NCI-H510A (cell line): ENCODE data around the gene NMT2.
A peak's percentile ranks its signal among the peaks of the same experiment; 100 is the strongest.
"Not testable (repeated sequence)": the region's sequence is repeated elsewhere in the genome, so short reads cannot be mapped to it uniquely, and the experiment has no call there.

ENCODE experiments used
- DNase-seq: peaks from one replicate; lab custom pipeline; 2025; lab: John Stamatoyannopoulos, UW

The NMT2 gene

GRCh38 chr10:15168291-15168785 is at the start of gene NMT2:
TSS of gene NMT2 (minus strand) at chr10:15168693. CDS start at chr10:15168612, 81 bp downstream.
- DNase-seq = peak; percentile 66

GRCh38 chr10:15216700-15217099 is 48.2 kb upstream of the NMT2 start:
- no peak for DNase-seq

GRCh38 chr10:15214237-15214636 is 45.7 kb upstream of the NMT2 start:
- no peak for DNase-seq

GRCh38 chr10:15213461-15213861 is 45.0 kb upstream of the NMT2 start:
- no peak for DNase-seq

GRCh38 chr10:15211464-15211979 is 43.0 kb upstream of the NMT2 start:
- DNase-seq = no peak

GRCh38 chr10:15210521-15210920 is 42.0 kb upstream of the NMT2 start:
- DNase-seq = no peak

GRCh38 chr10:15209827-15210509 is 41.5 kb upstream of the NMT2 start:
- DNase-seq = peak; percentile 34

- no peak for DNase-seq
Measured at GRCh38 chr10:15208221-15208620, 39.7 kb upstream of the NMT2 start.

- DNase-seq = not testable (repeated sequence)
Measured at GRCh38 chr10:15207410-15207809, 38.9 kb upstream of the NMT2 start.

- DNase-seq = no peak
Measured at GRCh38 chr10:15202639-15203038, 34.1 kb upstream of the NMT2 start.

- DNase-seq = not testable (repeated sequence)
Measured at GRCh38 chr10:15202301-15202621, 33.8 kb upstream of the NMT2 start.

- no peak for DNase-seq
Measured at GRCh38 chr10:15201589-15202300, 33.3 kb upstream of the NMT2 start.

- no peak for DNase-seq
Measured at GRCh38 chr10:15200626-15201025, 32.1 kb upstream of the NMT2 start.

GRCh38 chr10:15197911-15198310 is 29.4 kb upstream of the NMT2 start:
- no peak for DNase-seq

GRCh38 chr10:15197276-15197675 is 28.8 kb upstream of the NMT2 start:
- no peak for DNase-seq

GRCh38 chr10:15196021-15196834 is 27.7 kb upstream of the NMT2 start:
- no peak for DNase-seq

GRCh38 chr10:15189133-15189885 is 20.8 kb upstream of the NMT2 start:
- no peak for DNase-seq

GRCh38 chr10:15188603-15189002 is 20.1 kb upstream of the NMT2 start:
- no peak for DNase-seq

- no peak for DNase-seq
Measured at GRCh38 chr10:15183689-15184481, 15.4 kb upstream of the NMT2 start.

GRCh38 chr10:15182540-15183207 is 14.2 kb upstream of the NMT2 start:
- DNase-seq = no peak
